HepG2 (cell line): Measurements from ENCODE around the gene KLHDC1. TPM values are rescaled to one million over a fixed set of nuclear protein-coding genes. Genes with fewer than 3 reads are reported as not detected.
A peak's percentile ranks its signal among the peaks of the same experiment; 100 is the strongest.

Source experiments
- AKAP8 ChIP-seq: sonication (generic); formaldehyde crosslinking; IDR thresholded peaks from 2 replicates; pipeline ENCODE4 v1.5.1; 2020; ENCODE audit warnings: mild to moderate bottlenecking, missing genetic modification reagents
- ESRRA ChIP-seq: sonication (generic); formaldehyde crosslinking; IDR thresholded peaks from 2 replicates; pipeline ENCODE4 v1.5.1; 2020; ENCODE audit warnings: mild to moderate bottlenecking, low read depth, missing genetic modification reagents
- ISX ChIP-seq: sonication (generic); formaldehyde crosslinking; conservative IDR thresholded peaks from 2 replicates; pipeline ENCODE4 v1.5.0; 2020; ENCODE audit warnings: missing genetic modification reagents
- KLF15 ChIP-seq: sonication (generic); formaldehyde crosslinking; IDR thresholded peaks from 2 replicates; pipeline ENCODE4 v1.8.1; 2023; ENCODE audit warnings: borderline replicate concordance, mild to moderate bottlenecking, inconsistent platforms, missing genetic modification reagents, mixed read lengths
- MIER2 ChIP-seq: IDR thresholded peaks from 2 replicates; pipeline ENCODE4 v1.6.1; 2016; ENCODE audit warnings: missing biosample characterization, missing genetic modification reagents
- NAIF1 ChIP-seq: sonication (generic); formaldehyde crosslinking; IDR thresholded peaks from 2 replicates; pipeline ENCODE4 v1.5.0; 2020; ENCODE audit warnings: mild to moderate bottlenecking, missing genetic modification reagents, borderline replicate concordance
- STAT5B ChIP-seq: sonication (generic); formaldehyde crosslinking; IDR thresholded peaks from 2 replicates; pipeline ENCODE4 v1.4.0; 2020; ENCODE audit warnings: missing genetic modification reagents
- TOPORS ChIP-seq: sonication (generic); formaldehyde crosslinking; IDR thresholded peaks from 2 replicates; pipeline ENCODE4 v1.8.0; 2023; ENCODE audit warnings: mild to moderate bottlenecking, missing genetic modification reagents
- YEATS2 ChIP-seq: sonication (generic); formaldehyde crosslinking; IDR thresholded peaks from 2 replicates; pipeline ENCODE4 v1.4.0; 2020; ENCODE audit warnings: missing genetic modification reagents, borderline replicate concordance
- ZFP36 ChIP-seq: fragments of 150-350 bp; IDR thresholded peaks from 2 replicates; pipeline ENCODE4 v1.6.1; 2018; ENCODE audit warnings: borderline replicate concordance, low read length, low read depth; ENCODE audit not compliant: partially characterized antibody
- ZNF253 ChIP-seq: sonication (generic); formaldehyde crosslinking; IDR thresholded peaks from 2 replicates; pipeline ENCODE4 v1.8.0; 2022; ENCODE audit warnings: mild to moderate bottlenecking, missing genetic modification reagents, borderline replicate concordance
- ZNF292 ChIP-seq: sonication (generic); formaldehyde crosslinking; IDR thresholded peaks from 2 replicates; pipeline ENCODE4 v1.8.1; 2022; ENCODE audit warnings: mild to moderate bottlenecking, low read depth, missing genetic modification reagents, borderline replicate concordance
- ZNF598 ChIP-seq: sonication (generic); formaldehyde crosslinking; IDR thresholded peaks from 2 replicates; pipeline ENCODE4 v1.5.1; 2020; ENCODE audit warnings: mild to moderate bottlenecking, missing genetic modification reagents, borderline replicate concordance
- ZNF629 ChIP-seq: sonication (generic); formaldehyde crosslinking; conservative IDR thresholded peaks from 2 replicates; pipeline ENCODE4 v1.5.0; 2020; ENCODE audit warnings: missing genetic modification reagents
- ZNF670 ChIP-seq: sonication (generic); formaldehyde crosslinking; IDR thresholded peaks from 2 replicates; pipeline ENCODE4 v1.8.0; 2022; ENCODE audit warnings: mild to moderate bottlenecking, missing genetic modification reagents, borderline replicate concordance
- ZSCAN22 ChIP-seq: sonication (generic); formaldehyde crosslinking; IDR thresholded peaks from 2 replicates; pipeline ENCODE4 v1.4.0; 2020; ENCODE audit warnings: mild to moderate bottlenecking, missing genetic modification reagents
- ZSCAN31 ChIP-seq: sonication (generic); formaldehyde crosslinking; IDR thresholded peaks from 2 replicates; pipeline ENCODE4 v1.5.0; 2020; ENCODE audit warnings: low read depth, mild to moderate bottlenecking, missing genetic modification reagents
- polyA plus RNA-seq, 8 experiments: library from polyadenylated mRNA; depleted of rRNA in 3 of 8; stranded (reverse) in 7 of 8; unstranded in 1 of 8; fragments of >200 nt; fragmentation: Illumina TruSeq in 4 of 8; extraction: Trizol in 4 of 8; gene quantifications; 2 replicates each; pipeline versions ENCODE4 v1.2.1 to v1.2.3, GENCODE V29; 2011 to 2016; ENCODE audit warnings: low read depth in 4 of 8, missing spikeins in 1 of 8, mixed read lengths in 1 of 8; ENCODE audit not compliant: insufficient read depth in 1 of 8
- total RNA-seq, 5 experiments: library from RNA; depleted of rRNA; stranded (reverse); fragments of >200 nt; fragmentation: Illumina TruSeq; extraction: Trizol; gene quantifications; 2 replicates each; pipeline ENCODE4 v1.2.3, GENCODE V29; 2016; ENCODE audit warnings: low read depth in 1 of 5
- TF ChIP-seq, protein P1 (sequence below): sonication (generic); formaldehyde crosslinking; IDR thresholded peaks from 2 replicates; pipeline ENCODE4 v1.4.0; 2020; ENCODE audit warnings: missing genetic modification reagents, borderline replicate concordance
- TF ChIP-seq, protein P2 (sequence below): sonication (generic); formaldehyde crosslinking; conservative IDR thresholded peaks from 2 replicates; pipeline ENCODE4 v1.8.0; 2022; ENCODE audit warnings: missing genetic modification reagents

Gene KLHDC1
- total and polyA plus RNA-seq, 2 of the 13 experiments (the other 11 are each of a cell fraction or from before 2014, with no cell fraction given): 0.11 TPM; not detected in 1

DNA sequence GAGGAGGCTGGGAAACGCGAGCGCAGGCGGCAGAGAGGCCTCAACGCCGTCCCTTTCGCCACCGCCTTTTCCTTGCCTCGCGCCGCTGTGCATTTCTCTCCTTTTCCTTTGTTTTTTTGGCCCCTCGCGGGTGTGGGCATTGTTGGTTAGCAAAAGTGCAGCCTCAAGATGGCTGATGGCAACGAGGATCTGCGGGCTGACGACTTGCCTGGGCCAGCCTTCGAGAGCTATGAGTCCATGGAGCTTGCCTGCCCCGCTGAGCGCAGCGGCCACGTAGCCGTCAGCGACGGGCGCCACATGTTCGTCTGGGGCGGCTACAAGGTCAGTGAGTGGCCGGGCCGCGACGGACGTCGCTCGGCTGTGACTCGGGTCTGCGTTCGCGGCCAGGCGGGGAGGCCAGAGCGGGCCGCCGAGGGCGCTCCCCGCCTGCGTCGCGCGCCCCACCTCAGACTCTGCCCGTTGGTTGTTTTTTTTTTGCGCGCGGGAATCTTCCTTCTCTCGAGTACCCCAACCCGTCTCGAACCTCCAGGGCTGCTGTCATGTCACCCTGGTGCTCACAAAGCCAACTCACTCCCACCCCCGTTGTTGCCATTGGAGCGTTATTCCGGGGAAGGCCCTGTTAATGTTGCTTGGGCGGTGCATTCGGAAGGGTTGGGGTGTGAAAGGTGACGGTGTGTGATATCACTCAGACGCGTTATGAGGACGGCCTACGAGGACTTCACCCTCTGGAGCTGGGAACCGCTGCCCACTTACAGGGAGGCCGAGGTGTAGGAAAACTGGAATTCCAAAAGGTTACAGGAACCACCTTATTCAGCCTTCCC lies 75.6 kb downstream of the KLHDC1 start (continued):
- TF ChIP-seq, protein P1, sequence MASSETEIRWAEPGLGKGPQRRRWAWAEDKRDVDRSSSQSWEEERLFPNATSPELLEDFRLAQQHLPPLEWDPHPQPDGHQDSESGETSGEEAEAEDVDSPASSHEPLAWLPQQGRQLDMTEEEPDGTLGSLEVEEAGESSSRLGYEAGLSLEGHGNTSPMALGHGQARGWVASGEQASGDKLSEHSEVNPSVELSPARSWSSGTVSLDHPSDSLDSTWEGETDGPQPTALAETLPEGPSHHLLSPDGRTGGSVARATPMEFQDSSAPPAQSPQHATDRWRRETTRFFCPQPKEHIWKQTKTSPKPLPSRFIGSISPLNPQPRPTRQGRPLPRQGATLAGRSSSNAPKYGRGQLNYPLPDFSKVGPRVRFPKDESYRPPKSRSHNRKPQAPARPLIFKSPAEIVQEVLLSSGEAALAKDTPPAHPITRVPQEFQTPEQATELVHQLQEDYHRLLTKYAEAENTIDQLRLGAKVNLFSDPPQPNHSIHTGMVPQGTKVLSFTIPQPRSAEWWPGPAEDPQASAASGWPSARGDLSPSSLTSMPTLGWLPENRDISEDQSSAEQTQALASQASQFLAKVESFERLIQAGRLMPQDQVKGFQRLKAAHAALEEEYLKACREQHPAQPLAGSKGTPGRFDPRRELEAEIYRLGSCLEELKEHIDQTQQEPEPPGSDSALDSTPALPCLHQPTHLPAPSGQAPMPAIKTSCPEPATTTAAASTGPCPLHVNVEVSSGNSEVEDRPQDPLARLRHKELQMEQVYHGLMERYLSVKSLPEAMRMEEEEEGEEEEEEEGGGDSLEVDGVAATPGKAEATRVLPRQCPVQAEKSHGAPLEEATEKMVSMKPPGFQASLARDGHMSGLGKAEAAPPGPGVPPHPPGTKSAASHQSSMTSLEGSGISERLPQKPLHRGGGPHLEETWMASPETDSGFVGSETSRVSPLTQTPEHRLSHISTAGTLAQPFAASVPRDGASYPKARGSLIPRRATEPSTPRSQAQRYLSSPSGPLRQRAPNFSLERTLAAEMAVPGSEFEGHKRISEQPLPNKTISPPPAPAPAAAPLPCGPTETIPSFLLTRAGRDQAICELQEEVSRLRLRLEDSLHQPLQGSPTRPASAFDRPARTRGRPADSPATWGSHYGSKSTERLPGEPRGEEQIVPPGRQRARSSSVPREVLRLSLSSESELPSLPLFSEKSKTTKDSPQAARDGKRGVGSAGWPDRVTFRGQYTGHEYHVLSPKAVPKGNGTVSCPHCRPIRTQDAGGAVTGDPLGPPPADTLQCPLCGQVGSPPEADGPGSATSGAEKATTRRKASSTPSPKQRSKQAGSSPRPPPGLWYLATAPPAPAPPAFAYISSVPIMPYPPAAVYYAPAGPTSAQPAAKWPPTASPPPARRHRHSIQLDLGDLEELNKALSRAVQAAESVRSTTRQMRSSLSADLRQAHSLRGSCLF: no peak
- TF ChIP-seq ZNF253 (CRISPR knock-in tag): no peak
- TF ChIP-seq NAIF1 (CRISPR knock-in tag): no peak
- TF ChIP-seq ZFP36: no peak
- TF ChIP-seq ZSCAN31: no peak
- TF ChIP-seq KLF15: 0 out of 2 replicates have a peak, but pooled peaks have one; percentile 30
- TF ChIP-seq STAT5B (CRISPR knock-in tag): no peak
- TF ChIP-seq ZNF670 (CRISPR knock-in tag): peak; percentile 43; the same call in 1 of the 2 replicates
- TF ChIP-seq ZNF598: peak; percentile 87; the same call in 1 of the 2 replicates
- TF ChIP-seq ISX: no peak
- no peak for TF ChIP-seq YEATS2
- no peak for TF ChIP-seq MIER2 (CRISPR knock-in tag)
- TF ChIP-seq ESRRA: no peak
- TF ChIP-seq TOPORS (CRISPR knock-in tag): no peak; the same call in none of the 2 replicates
- TF ChIP-seq, protein P2, sequence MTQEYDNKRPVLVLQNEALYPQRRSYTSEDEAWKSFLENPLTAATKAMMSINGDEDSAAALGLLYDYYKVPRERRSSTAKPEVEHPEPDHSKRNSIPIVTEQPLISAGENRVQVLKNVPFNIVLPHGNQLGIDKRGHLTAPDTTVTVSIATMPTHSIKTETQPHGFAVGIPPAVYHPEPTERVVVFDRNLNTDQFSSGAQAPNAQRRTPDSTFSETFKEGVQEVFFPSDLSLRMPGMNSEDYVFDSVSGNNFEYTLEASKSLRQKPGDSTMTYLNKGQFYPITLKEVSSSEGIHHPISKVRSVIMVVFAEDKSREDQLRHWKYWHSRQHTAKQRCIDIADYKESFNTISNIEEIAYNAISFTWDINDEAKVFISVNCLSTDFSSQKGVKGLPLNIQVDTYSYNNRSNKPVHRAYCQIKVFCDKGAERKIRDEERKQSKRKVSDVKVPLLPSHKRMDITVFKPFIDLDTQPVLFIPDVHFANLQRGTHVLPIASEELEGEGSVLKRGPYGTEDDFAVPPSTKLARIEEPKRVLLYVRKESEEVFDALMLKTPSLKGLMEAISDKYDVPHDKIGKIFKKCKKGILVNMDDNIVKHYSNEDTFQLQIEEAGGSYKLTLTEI: no peak
- no peak for TF ChIP-seq ZNF629 (CRISPR knock-in tag)
- TF ChIP-seq ZSCAN22 (CRISPR knock-in tag): no peak
- no peak for TF ChIP-seq AKAP8 (CRISPR knock-in tag)
- no peak for TF ChIP-seq ZNF292 (CRISPR knock-in tag)
